ENCODE results near the gene STK38L. TPM values are rescaled to one million over a fixed set of nuclear protein-coding genes. Genes with fewer than 3 reads are reported as not detected.
A peak's percentile ranks its signal among the peaks of the same experiment; 100 is the strongest.

Gene STK38L
- total and polyA plus RNA-seq, 7 donors: 16.8 to 86.2 (median 67.3) TPM

DNA sequence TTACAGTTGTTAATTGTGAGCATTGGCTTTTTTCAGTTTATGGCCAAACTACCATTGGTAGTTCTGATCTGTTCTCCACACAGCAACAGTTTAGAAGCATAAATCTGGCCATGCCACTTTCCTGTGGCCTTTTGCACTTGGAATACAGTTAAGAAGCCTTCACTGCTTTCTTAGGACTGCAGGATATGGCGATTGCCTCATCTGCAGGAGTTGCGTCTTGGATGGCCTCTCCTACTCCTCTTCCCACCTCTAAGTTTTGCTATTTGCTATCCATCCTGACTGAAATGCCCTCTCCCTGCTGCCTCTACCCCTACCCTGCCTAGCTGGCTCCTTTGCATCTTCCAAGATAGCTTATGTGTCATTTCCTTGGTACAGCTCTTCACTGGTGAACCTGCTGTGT, 75.8 kb downstream of the STK38L start:
- peaks cover 0 to 18% (median 6%) of the 10 kb centered on the region in 4 donors for H3K4me1 ChIP-seq
- H3K27me3 ChIP-seq: no peaks in the 10 kb centered on the region
- TF ChIP-seq EP300 (IDR thresholded peaks at IDR 0.05) (no peak), POLR2AphosphoS5 (IDR thresholded peaks at IDR 0.05) (no peak), POLR2A (IDR thresholded peaks at IDR 0.05) (no peak)
- TF ChIP-seq, protein P1, sequence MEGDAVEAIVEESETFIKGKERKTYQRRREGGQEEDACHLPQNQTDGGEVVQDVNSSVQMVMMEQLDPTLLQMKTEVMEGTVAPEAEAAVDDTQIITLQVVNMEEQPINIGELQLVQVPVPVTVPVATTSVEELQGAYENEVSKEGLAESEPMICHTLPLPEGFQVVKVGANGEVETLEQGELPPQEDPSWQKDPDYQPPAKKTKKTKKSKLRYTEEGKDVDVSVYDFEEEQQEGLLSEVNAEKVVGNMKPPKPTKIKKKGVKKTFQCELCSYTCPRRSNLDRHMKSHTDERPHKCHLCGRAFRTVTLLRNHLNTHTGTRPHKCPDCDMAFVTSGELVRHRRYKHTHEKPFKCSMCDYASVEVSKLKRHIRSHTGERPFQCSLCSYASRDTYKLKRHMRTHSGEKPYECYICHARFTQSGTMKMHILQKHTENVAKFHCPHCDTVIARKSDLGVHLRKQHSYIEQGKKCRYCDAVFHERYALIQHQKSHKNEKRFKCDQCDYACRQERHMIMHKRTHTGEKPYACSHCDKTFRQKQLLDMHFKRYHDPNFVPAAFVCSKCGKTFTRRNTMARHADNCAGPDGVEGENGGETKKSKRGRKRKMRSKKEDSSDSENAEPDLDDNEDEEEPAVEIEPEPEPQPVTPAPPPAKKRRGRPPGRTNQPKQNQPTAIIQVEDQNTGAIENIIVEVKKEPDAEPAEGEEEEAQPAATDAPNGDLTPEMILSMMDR (IDR thresholded peaks at IDR 0.05): no peak
- no peaks in the 10 kb centered on the region for H3K9me3 ChIP-seq
- no peak overlapping the region for H3K4me3 ChIP-seq
- intact Hi-C loops (cut with DNase I): loop anchor here (10.0 kb wide), 1 partner anchor 465 kb away; no protein-coding TSS in a partner anchor
- H3K27ac ChIP-seq: peak overlapping the region in 3 of 4 donors; percentile 33 to 52 (median 50)
- 92 to 96% methylated on average over 2 of the region's 2 CpGs for WGBS, 2 donors
- DNase-seq: no peak
- peaks cover 0 to 89% (median 28%) of the 10 kb centered on the region in 4 donors for H3K36me3 ChIP-seq

GRCh38 chr12:27324530-27324929, 80.4 kb downstream of the STK38L start:
- Histone ChIP-seq H3K36me3 (peaks cover 0 to 60% (median 21%) of the 10 kb centered on the region in 4 donors), H3K4me1 (peaks cover 0 to 11% (median 3%) of the 10 kb centered on the region in 4 donors), H3K27me3 (no peaks in the 10 kb centered on the region), H3K9me3 (no peaks in the 10 kb centered on the region), H3K27ac (peak overlapping the region in 1 of 4 donors; percentile 17), H3K4me3 (no peak overlapping the region)
- no peak for DNase-seq
- intact Hi-C loops (cut with DNase I): no loop called here
- TF ChIP-seq POLR2AphosphoS5 (IDR thresholded peaks at IDR 0.05): no peak
- TF ChIP-seq POLR2A (IDR thresholded peaks at IDR 0.05): no peak
- TF ChIP-seq, protein P1 (IDR thresholded peaks at IDR 0.05): no peak
- no peak for TF ChIP-seq EP300 (IDR thresholded peaks at IDR 0.05)

DNA sequence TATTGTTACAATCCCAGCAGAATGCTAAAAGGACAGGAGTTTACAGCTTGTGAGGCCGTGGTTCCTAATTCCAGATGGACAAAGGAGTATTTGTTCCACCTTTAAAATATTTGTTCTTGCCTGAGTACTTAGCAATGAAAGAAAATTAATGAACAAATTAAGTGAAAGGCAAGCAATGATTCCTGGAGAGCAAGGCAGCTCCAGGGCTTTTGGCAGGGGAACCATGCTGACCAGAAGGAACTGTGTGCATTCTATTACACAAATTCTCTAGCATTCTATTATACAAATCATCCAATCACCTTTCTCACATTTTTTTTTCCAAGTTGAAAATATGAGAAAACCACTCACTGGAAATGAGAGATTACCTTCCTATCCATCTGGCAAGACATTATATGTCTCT, 86.8 kb downstream of the STK38L start:
- peak overlapping the region; percentile 53 to 78 (median 64) for H3K27ac ChIP-seq
- TF ChIP-seq EP300 (IDR thresholded peaks at IDR 0.05) (no peak), POLR2A (IDR thresholded peaks at IDR 0.05) (no peak), POLR2AphosphoS5 (IDR thresholded peaks at IDR 0.05) (no peak)
- TF ChIP-seq, protein P1 (IDR thresholded peaks at IDR 0.05): no peak
- no peak for DNase-seq
- no peak overlapping the region for H3K4me3 ChIP-seq
- no peaks in the 10 kb centered on the region for H3K27me3 ChIP-seq
- H3K9me3 ChIP-seq: no peaks in the 10 kb centered on the region
- intact Hi-C loops (cut with DNase I): no loop called here
- 28 to 77% methylated on average over 1 of the region's 1 CpG for WGBS, 2 donors
- H3K4me1 ChIP-seq: peaks cover 0 to 29% (median 18%) of the 10 kb centered on the region in 4 donors
- H3K36me3 ChIP-seq: peaks cover 0 to 18% (median 3%) of the 10 kb centered on the region in 4 donors

GRCh38 chr12:27331291-27331926, 87.3 kb downstream of the STK38L start:
- no peak for DNase-seq
- Histone ChIP-seq H3K27me3 (no peaks in the 10 kb centered on the region), H3K4me1 (peaks cover 0 to 29% (median 18%) of the 10 kb centered on the region in 4 donors), H3K9me3 (no peaks in the 10 kb centered on the region), H3K4me3 (no peak overlapping the region), H3K36me3 (peaks cover 0 to 13% (median 3%) of the 10 kb centered on the region in 4 donors), H3K27ac (peak overlapping the region; percentile 53 to 78 (median 64))
- intact Hi-C loops (cut with DNase I): no loop called here
- 33 to 43% methylated on average over 7 of the region's 7 CpGs for WGBS, 2 donors
- TF ChIP-seq POLR2A (IDR thresholded peaks at IDR 0.05): no peak
- peak in 2 of 4 donors; percentile 39 to 66 for TF ChIP-seq POLR2AphosphoS5 (IDR thresholded peaks at IDR 0.05)

DNA sequence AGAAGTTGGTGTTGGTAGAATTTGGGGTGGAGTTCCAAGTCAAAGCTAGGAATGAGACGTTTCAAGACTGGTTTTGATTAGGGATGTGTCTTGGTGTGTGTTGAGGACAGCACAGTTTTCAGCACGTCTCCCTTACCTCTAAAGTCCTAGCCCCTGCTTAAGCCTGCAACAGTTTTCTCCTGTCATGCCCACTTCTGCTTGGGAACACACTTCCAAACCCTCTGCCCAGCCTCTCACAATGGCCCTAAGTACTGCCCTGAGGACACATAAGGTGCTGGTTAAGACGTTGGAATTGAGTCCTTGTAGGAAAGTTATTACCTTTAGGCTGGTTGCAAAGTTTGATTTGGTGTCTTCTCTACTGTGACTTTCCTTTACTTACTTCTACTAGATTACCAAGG, 87.8 kb downstream of the STK38L start:
- WGBS, 2 donors: 28 to 40% methylated on average over 3 of the region's 3 CpGs
- TF ChIP-seq POLR2AphosphoS5 (IDR thresholded peaks at IDR 0.05): no peak
- H3K36me3 ChIP-seq: peaks cover 0 to 8% (median 1%) of the 10 kb centered on the region in 4 donors
- no peak for DNase-seq
- no peaks in the 10 kb centered on the region for H3K9me3 ChIP-seq
- H3K4me1 ChIP-seq: peaks cover 0 to 29% (median 18%) of the 10 kb centered on the region in 4 donors
- H3K4me3 ChIP-seq: peak overlapping the region in 2 of 4 donors; percentile 72 to 85
- intact Hi-C loops (cut with DNase I): no loop called here
- H3K27ac ChIP-seq: peak overlapping the region; percentile 53 to 78 (median 64)
- no peaks in the 10 kb centered on the region for H3K27me3 ChIP-seq
